B cell (primary cell): ENCODE measurements around the gene NCBP2L. TPM values are rescaled to one million over a fixed set of nuclear protein-coding genes. Genes with fewer than 3 reads are reported as not detected.

Experiments
- ATAC-seq: fragments of 200-7000 bp; cut with Tn5 transposase; one replicate; pipeline ENCODE4 v1.10.0; 2021; ENCODE audit warnings: low read depth, mild to moderate bottlenecking, moderate number of reproducible peaks, moderate library complexity
- CTCF ChIA-PET: fragments of 350-600 bp; sonication (Branson Sonifier 250); formaldehyde crosslinking; loops from one replicate; lab custom pipeline; 2021; ENCODE audit warnings: antibody characterized with exemption, inconsistent platforms; lab: Charles Lee
- POLR2A ChIA-PET: fragments of 350-600 bp; sonication (Branson Sonifier 250); formaldehyde crosslinking; loops from one replicate; lab custom pipeline; 2021; ENCODE audit warnings: antibody characterized with exemption; lab: Charles Lee
- DNase-seq: peaks from one replicate; pipeline ENCODE4 v3.0.0; 2013
- H2AFZ ChIP-seq: 2 replicates; pipeline ENCODE4 v1.6.1; 2012; ENCODE audit warnings: mild to moderate bottlenecking, low read depth, low read length; ENCODE audit not compliant: insufficient read depth, poor library complexity, severe bottlenecking
- H3K27ac ChIP-seq, 2 donors: 1 replicate in 1 of 2; 2 replicates in 1 of 2; pipeline ENCODE4 v1.5.1; 2012 to 2013; ENCODE audit warnings: low read length in 2 of 2, mild to moderate bottlenecking in 2 of 2, moderate library complexity in 1 of 2
- H3K27me3 ChIP-seq, 4 experiments: fragments of 200-600 bp in 1 of 4; sonication (generic) in 1 of 4; replicated peaks in 1 of 4; 1 replicate in 2 of 4; 2 replicates in 2 of 4; pipeline versions ENCODE4 v1.6.1 to v1.7.0; 2013 to 2016; ENCODE audit warnings: low read length in 3 of 4, mild to moderate bottlenecking in 2 of 4, mixed read lengths in 1 of 4, moderate library complexity in 1 of 4; ENCODE audit not compliant: insufficient read depth in 4 of 4, control insufficient read depth in 3 of 4; ENCODE audit errors: control extremely low read depth in 1 of 4
- H3K36me3 ChIP-seq, 2 experiments: replicated peaks in 1 of 2; 1 replicate in 1 of 2; 2 replicates in 1 of 2; pipeline versions ENCODE4 v1.6.1 to v1.7.1; 2013; ENCODE audit warnings: low read length in 1 of 2; ENCODE audit not compliant: insufficient read depth in 2 of 2, control insufficient read depth in 1 of 2; ENCODE audit errors: control extremely low read depth in 1 of 2, extremely low read depth in 1 of 2
- H3K4me1 ChIP-seq, 2 donors: fragments of 200-600 bp in 1 of 2; sonication (generic) in 1 of 2; 1 replicate in 1 of 2; 2 replicates in 1 of 2; pipeline versions ENCODE4 v1.5.1 to v1.6.1; 2013 to 2017; ENCODE audit warnings: low read length in 2 of 2; ENCODE audit not compliant: control insufficient read depth in 2 of 2, insufficient read depth in 2 of 2
- H3K4me2 ChIP-seq: replicated peaks from 2 replicates; pipeline ENCODE3; 2012; ENCODE audit warnings: mild to moderate bottlenecking, low read depth, low read length; ENCODE audit not compliant: poor library complexity, severe bottlenecking
- H3K4me3 ChIP-seq, 5 experiments: fragments of 200-600 bp in 1 of 5; sonication (generic) in 1 of 5; 1 replicate in 3 of 5; 2 replicates in 2 of 5; pipeline versions ENCODE4 v1.5.1 to v1.7.0; 2011 to 2016; ENCODE audit warnings: low read length in 4 of 5, mild to moderate bottlenecking in 4 of 5, low read depth in 2 of 5, control low read depth in 1 of 5, moderate library complexity in 1 of 5; ENCODE audit not compliant: insufficient read depth in 1 of 5; ENCODE audit errors: control extremely low read depth in 1 of 5, extremely low read depth in 1 of 5
- H3K79me2 ChIP-seq: fragments of 200-600 bp; sonication (generic); one replicate; pipeline ENCODE4 v1.6.0; 2016; ENCODE audit warnings: low read length; ENCODE audit not compliant: control insufficient read depth, insufficient read depth
- H3K9ac ChIP-seq: fragments of 200-600 bp; sonication (generic); 2 replicates; pipeline ENCODE4 v1.6.1; 2017; ENCODE audit warnings: mild to moderate bottlenecking, low read length, moderate library complexity
- H3K9me3 ChIP-seq, 3 donors: one replicate each; pipeline versions ENCODE4 v1.6.1 to v1.7.1; 2013; ENCODE audit warnings: low read length in 2 of 3; ENCODE audit not compliant: control insufficient read depth in 2 of 3, insufficient read depth in 1 of 3; ENCODE audit errors: control extremely low read depth in 1 of 3
- H4K20me1 ChIP-seq: 2 replicates; pipeline ENCODE4 v1.6.0; 2012; ENCODE audit warnings: mild to moderate bottlenecking, low read length; ENCODE audit not compliant: insufficient read depth, control insufficient read depth, poor library complexity, severe bottlenecking
- H3K27ac Mint-ChIP-seq: one replicate; pipeline ENCODE4 v1.8.0; 2021; ENCODE audit warnings: mixed read lengths
- H3K27me3 Mint-ChIP-seq: one replicate; pipeline ENCODE4 v1.8.0; 2021; ENCODE audit warnings: mixed read lengths
- H3K4me1 Mint-ChIP-seq: one replicate; pipeline ENCODE4 v1.8.0; 2021; ENCODE audit warnings: mixed read lengths
- H3K4me3 Mint-ChIP-seq: one replicate; pipeline ENCODE4 v1.8.0; 2021; ENCODE audit warnings: mixed read lengths
- H3K9me3 Mint-ChIP-seq: one replicate; pipeline ENCODE4 v1.8.0; 2022; ENCODE audit warnings: mixed read lengths; ENCODE audit not compliant: insufficient read depth
- EZH2 ChIP-seq: IDR thresholded peaks from 2 replicates; pipeline ENCODE4 v1.6.1; 2012; ENCODE audit warnings: borderline replicate concordance, low read depth, mild to moderate bottlenecking, moderate library complexity, low read length; ENCODE audit not compliant: insufficient read depth, poor library complexity, severe bottlenecking
- WGBS: methylation state at CpG from one replicate; pipeline ENCODE4 v1.1.5; 2013; ENCODE audit warnings: missing lambda C conversion rate; ENCODE audit not compliant: insufficient coverage; 5-methylcytosine and 5-hydroxymethylcytosine counted together
- intact Hi-C: fragments of 100-400 bp; cut with micrococcal nuclease; formaldehyde crosslinking; loops from one replicate; pipeline ENCODE4 v1.10.0; 2022
- polyA plus RNA-seq: library from polyadenylated mRNA; depleted of rRNA; stranded (reverse); fragments of >200 nt; gene quantifications from 2 replicates; pipeline ENCODE4 v1.2.3, GENCODE V29; 2012
- total RNA-seq, 2 donors: library from RNA; stranded (reverse); fragments of 120-200 nt in 1 of 2; gene quantifications; 1 replicate in 1 of 2; 2 replicates in 1 of 2; pipeline versions ENCODE4 v1.2.3 to v1.2.4, GENCODE V29; 2013 to 2022
- TF ChIP-seq, protein P1 (sequence below): fragments of 200-600 bp; IDR thresholded peaks from one replicate; pipeline ENCODE4 v1.8.0; 2022; ENCODE audit warnings: antibody characterized with exemption, mild to moderate bottlenecking

Gene NCBP2L
- total and polyA plus RNA-seq, 2 donors (not counting 1 experiment from before 2014, with no cell fraction given): not detected

- DNase-seq: no peak
- no peaks in the 10 kb centered on the region for H4K20me1 ChIP-seq
- no peaks in the 10 kb centered on the region for H3K79me2 ChIP-seq
- Mint-ChIP-seq H3K4me3 (no peak overlapping the region), H3K4me1 (no peaks in the 10 kb centered on the region), H3K27ac (no peak overlapping the region), H3K9me3 (no peaks in the 10 kb centered on the region), H3K27me3 (peaks cover 7% of the 10 kb centered on the region)
- H3K4me2 ChIP-seq: no peak overlapping the region
- TF ChIP-seq, protein P1, sequence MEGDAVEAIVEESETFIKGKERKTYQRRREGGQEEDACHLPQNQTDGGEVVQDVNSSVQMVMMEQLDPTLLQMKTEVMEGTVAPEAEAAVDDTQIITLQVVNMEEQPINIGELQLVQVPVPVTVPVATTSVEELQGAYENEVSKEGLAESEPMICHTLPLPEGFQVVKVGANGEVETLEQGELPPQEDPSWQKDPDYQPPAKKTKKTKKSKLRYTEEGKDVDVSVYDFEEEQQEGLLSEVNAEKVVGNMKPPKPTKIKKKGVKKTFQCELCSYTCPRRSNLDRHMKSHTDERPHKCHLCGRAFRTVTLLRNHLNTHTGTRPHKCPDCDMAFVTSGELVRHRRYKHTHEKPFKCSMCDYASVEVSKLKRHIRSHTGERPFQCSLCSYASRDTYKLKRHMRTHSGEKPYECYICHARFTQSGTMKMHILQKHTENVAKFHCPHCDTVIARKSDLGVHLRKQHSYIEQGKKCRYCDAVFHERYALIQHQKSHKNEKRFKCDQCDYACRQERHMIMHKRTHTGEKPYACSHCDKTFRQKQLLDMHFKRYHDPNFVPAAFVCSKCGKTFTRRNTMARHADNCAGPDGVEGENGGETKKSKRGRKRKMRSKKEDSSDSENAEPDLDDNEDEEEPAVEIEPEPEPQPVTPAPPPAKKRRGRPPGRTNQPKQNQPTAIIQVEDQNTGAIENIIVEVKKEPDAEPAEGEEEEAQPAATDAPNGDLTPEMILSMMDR: no peak
- no peak for TF ChIP-seq EZH2
- CTCF ChIA-PET: no interaction called here
- H3K9me3 ChIP-seq: no peaks in the 10 kb centered on the region
- H3K27ac ChIP-seq: no peak overlapping the region
- no peak for ATAC-seq
- H3K36me3 ChIP-seq: no peaks in the 10 kb centered on the region
- H3K27me3 ChIP-seq: peaks cover 0 to 5% (median 0%) of the 10 kb centered on the region in 4 experiments
- no CpG with 5 or more reads among the region's 3 CpGs for WGBS
- H3K4me1 ChIP-seq: no peaks in the 10 kb centered on the region
- POLR2A ChIA-PET: no interaction called here
- H2AFZ ChIP-seq: no peak overlapping the region
- H3K9ac ChIP-seq: no peak overlapping the region
- intact Hi-C loops: no loop called here
- no peak overlapping the region for H3K4me3 ChIP-seq
These were observed 57.0 kb downstream of the NCBP2L start for GRCh38 chrX:107834275-107835201.

GRCh38 chrX:107836958-107837357 lies 59.4 kb downstream of the NCBP2L start:
- Mint-ChIP-seq H3K4me3 (no peak overlapping the region), H3K27ac (no peak overlapping the region), H3K9me3 (no peaks in the 10 kb centered on the region), H3K27me3 (peaks cover 3% of the 10 kb centered on the region), H3K4me1 (no peaks in the 10 kb centered on the region)
- ChIA-PET POLR2A (no interaction called here), CTCF (no interaction called here)
- Histone ChIP-seq H3K27me3 (no peaks in the 10 kb centered on the region), H3K4me3 (no peak overlapping the region), H3K4me1 (no peaks in the 10 kb centered on the region), H3K9me3 (no peaks in the 10 kb centered on the region), H3K4me2 (no peak overlapping the region), H3K27ac (no peak overlapping the region), H2AFZ (no peak overlapping the region), H3K79me2 (no peaks in the 10 kb centered on the region), H3K9ac (no peak overlapping the region), H4K20me1 (no peaks in the 10 kb centered on the region), H3K36me3 (no peaks in the 10 kb centered on the region)
- ATAC-seq: no peak
- intact Hi-C loops: no loop called here
- no CpG with 5 or more reads among the region's 2 CpGs for WGBS
- TF ChIP-seq EZH2: no peak
- TF ChIP-seq, protein P1: no peak
- no peak for DNase-seq
